Mucosa of descending colon (tissue), 3 donors: ENCODE data around the gene BET1. TPM values are rescaled to one million over a fixed set of nuclear protein-coding genes. Genes with fewer than 3 reads are reported as not detected.

ENCODE experiments used
- ATAC-seq: fragments of 200-7000 bp; cut with Tn5 transposase; one replicate; pipeline ENCODE4 v1.9.1; 2020; ENCODE audit warnings: mild to moderate bottlenecking, moderate library complexity
- DNase-seq, 3 donors: peaks; one replicate each; pipeline ENCODE4 v3.0.0-alpha.2; 2020
- H3K36me3 ChIP-seq: fragments of 200-600 bp; one replicate; pipeline ENCODE4 v1.8.0; 2021; ENCODE audit warnings: low read depth, mild to moderate bottlenecking
- H3K4me1 ChIP-seq: fragments of 200-600 bp; one replicate; pipeline ENCODE4 v1.8.0; 2021; ENCODE audit warnings: low read depth, mild to moderate bottlenecking
- H3K4me3 ChIP-seq: fragments of 200-600 bp; one replicate; pipeline ENCODE4 v1.8.0; 2021; ENCODE audit warnings: mild to moderate bottlenecking
- H3K9me3 ChIP-seq: fragments of 200-600 bp; one replicate; pipeline ENCODE4 v1.8.0; 2021; ENCODE audit warnings: mild to moderate bottlenecking
- CTCF ChIP-seq: fragments of 200-600 bp; IDR thresholded peaks from one replicate; pipeline ENCODE4 v1.8.0; 2022; ENCODE audit warnings: antibody characterized with exemption, mild to moderate bottlenecking
- intact Hi-C, 2 donors: fragments of 100-400 bp; cut with DNase I in 1 of 2; cut with micrococcal nuclease in 1 of 2; formaldehyde crosslinking; loops; one replicate each; pipeline versions ENCODE4 v1.11.0 to v1.11.1; 2022; cut with DNase I, micrococcal nuclease
- long read RNA-seq, 2 donors: library from polyadenylated mRNA; unstranded; transcript quantifications; one replicate each; pipeline ENCODE4 v2.0.0, GENCODE V29; 2019 to 2021
- total RNA-seq, 3 donors: library from RNA; stranded (reverse); fragmentation: NEBNext Ultra II Directional in 2 of 3; extraction: Animal tissue kit (Norgen Biotek cat#: 25700) in 2 of 3; gene quantifications; one replicate each; pipeline versions ENCODE4 v1.2.1 to v1.2.4, GENCODE V29; 2021 to 2023
- donor health status: DM: no; HTN: no; CAD: no; lungs with moderate emphysema.
- donor health status: DM: no; HTN: no; CAD: no.
- donor health status: DM: no; HTN: yes; CAD: no.

Gene BET1
- total RNA-seq = 10 to 100 TPM; 16.4 to 21.4 (median 18.9) TPM
- long read RNA-seq, donor 1, transcript BET1-201 (4 exons, 1,504 nt) = major isoform, 10 of 11 reads
- long read RNA-seq, donor 1, partial matches to known transcripts = 0 of 11 reads
- long read RNA-seq, donor 1, other reads (novel, unspliced or antisense) = 1 of 11 reads
- long read RNA-seq, donor 2, transcript BET1-201 (4 exons, 1,504 nt) = major isoform, 10 of 10 reads
- long read RNA-seq, donor 2, partial matches to known transcripts = 0 of 10 reads
- long read RNA-seq, donor 2, other reads (novel, unspliced or antisense) = 0 of 10 reads

GRCh38 chr7:94004024-94004951 is at the start of gene BET1:
TSS of gene BET1 (minus strand) at chr7:94004355. CDS start at chr7:94004216, 139 bp downstream.
- Histone ChIP-seq H3K4me1 (peaks cover 6% of the 10 kb centered on the region), H3K4me3 (peak within 1 kb of the TSS; percentile 50), H3K9me3 (no peaks in the 10 kb centered on the region), H3K36me3 (no peaks in the 10 kb centered on the region)
- DNase-seq (peak; percentile 93 to 97 (median 96)), ATAC-seq (peak; percentile 100)
- TF ChIP-seq CTCF = no peak
- intact Hi-C loops = loop anchor here in 1 of 2 donors (10.0 kb wide), 1 partner anchor 109 kb away; the partner anchor contains the start of gene TFPI2

- intact Hi-C loops = no loop called here
- ATAC-seq = no peak
- TF ChIP-seq CTCF = no peak
Measured at GRCh38 chr7:94053532-94053931, 49.4 kb upstream of the BET1 start.

GRCh38 chr7:94052398-94053180 is 48.4 kb upstream of the BET1 start:
- Histone ChIP-seq H3K4me1 (no peaks in the 10 kb centered on the region), H3K9me3 (no peaks in the 10 kb centered on the region), H3K36me3 (no peaks in the 10 kb centered on the region), H3K4me3 (no peak overlapping the region)
- intact Hi-C loops = no loop called here
- DNase-seq (no peak), ATAC-seq (peak; percentile 50)
- TF ChIP-seq CTCF = no peak

More at GRCh38 chr7:94053532-94053931, 49.4 kb upstream of the BET1 start:
- Histone ChIP-seq H3K4me3 (no peak overlapping the region), H3K4me1 (no peaks in the 10 kb centered on the region), H3K9me3 (no peaks in the 10 kb centered on the region), H3K36me3 (no peaks in the 10 kb centered on the region)
- DNase-seq = no peak

GRCh38 chr7:94050046-94050445 is 45.9 kb upstream of the BET1 start:
- no peaks in the 10 kb centered on the region for H3K36me3 ChIP-seq
- intact Hi-C loops = no loop called here
- no peaks in the 10 kb centered on the region for H3K4me1 ChIP-seq
- DNase-seq (peak in 2 of 3 donors; percentile 5 to 21), ATAC-seq (peak; percentile 63)
- H3K9me3 ChIP-seq = no peaks in the 10 kb centered on the region
- no peak overlapping the region for H3K4me3 ChIP-seq
- no peak for TF ChIP-seq CTCF

- no peaks in the 10 kb centered on the region for H3K9me3 ChIP-seq
- TF ChIP-seq CTCF = no peak
- DNase-seq (no peak), ATAC-seq (no peak)
- H3K4me3 ChIP-seq = no peak overlapping the region
- intact Hi-C loops = no loop called here
- no peaks in the 10 kb centered on the region for H3K4me1 ChIP-seq
- H3K36me3 ChIP-seq = no peaks in the 10 kb centered on the region
Measured at GRCh38 chr7:94049615-94050014, 45.5 kb upstream of the BET1 start.
